B cell (primary cell): Measurements from ENCODE around the gene SORL1-AS1.

ENCODE experiments used
- ATAC-seq: fragments of 200-7000 bp; cut with Tn5 transposase; one replicate; pipeline ENCODE4 v1.10.0; 2021; ENCODE audit warnings: low read depth, mild to moderate bottlenecking, moderate number of reproducible peaks, moderate library complexity
- CTCF ChIA-PET: fragments of 350-600 bp; sonication (Branson Sonifier 250); formaldehyde crosslinking; loops from one replicate; lab custom pipeline; 2021; ENCODE audit warnings: antibody characterized with exemption, inconsistent platforms; lab: Charles Lee
- POLR2A ChIA-PET: fragments of 350-600 bp; sonication (Branson Sonifier 250); formaldehyde crosslinking; loops from one replicate; lab custom pipeline; 2021; ENCODE audit warnings: antibody characterized with exemption; lab: Charles Lee
- DNase-seq: peaks from one replicate; pipeline ENCODE4 v3.0.0; 2013
- H2AFZ ChIP-seq: 2 replicates; pipeline ENCODE4 v1.6.1; 2012; ENCODE audit warnings: mild to moderate bottlenecking, low read depth, low read length; ENCODE audit not compliant: insufficient read depth, poor library complexity, severe bottlenecking
- H3K27ac ChIP-seq, 2 donors: 1 replicate in 1 of 2; 2 replicates in 1 of 2; pipeline ENCODE4 v1.5.1; 2012 to 2013; ENCODE audit warnings: low read length in 2 of 2, mild to moderate bottlenecking in 2 of 2, moderate library complexity in 1 of 2
- H3K27me3 ChIP-seq, 4 experiments: fragments of 200-600 bp in 1 of 4; sonication (generic) in 1 of 4; replicated peaks in 1 of 4; 1 replicate in 2 of 4; 2 replicates in 2 of 4; pipeline versions ENCODE4 v1.6.1 to v1.7.0; 2013 to 2016; ENCODE audit warnings: low read length in 3 of 4, mild to moderate bottlenecking in 2 of 4, mixed read lengths in 1 of 4, moderate library complexity in 1 of 4; ENCODE audit not compliant: insufficient read depth in 4 of 4, control insufficient read depth in 3 of 4; ENCODE audit errors: control extremely low read depth in 1 of 4
- H3K36me3 ChIP-seq, 2 experiments: replicated peaks in 1 of 2; 1 replicate in 1 of 2; 2 replicates in 1 of 2; pipeline versions ENCODE4 v1.6.1 to v1.7.1; 2013; ENCODE audit warnings: low read length in 1 of 2; ENCODE audit not compliant: insufficient read depth in 2 of 2, control insufficient read depth in 1 of 2; ENCODE audit errors: control extremely low read depth in 1 of 2, extremely low read depth in 1 of 2
- H3K4me1 ChIP-seq, 2 donors: fragments of 200-600 bp in 1 of 2; sonication (generic) in 1 of 2; 1 replicate in 1 of 2; 2 replicates in 1 of 2; pipeline versions ENCODE4 v1.5.1 to v1.6.1; 2013 to 2017; ENCODE audit warnings: low read length in 2 of 2; ENCODE audit not compliant: control insufficient read depth in 2 of 2, insufficient read depth in 2 of 2
- H3K4me2 ChIP-seq: replicated peaks from 2 replicates; pipeline ENCODE3; 2012; ENCODE audit warnings: mild to moderate bottlenecking, low read depth, low read length; ENCODE audit not compliant: poor library complexity, severe bottlenecking
- H3K4me3 ChIP-seq, 5 experiments: fragments of 200-600 bp in 1 of 5; sonication (generic) in 1 of 5; 1 replicate in 3 of 5; 2 replicates in 2 of 5; pipeline versions ENCODE4 v1.5.1 to v1.7.0; 2011 to 2016; ENCODE audit warnings: low read length in 4 of 5, mild to moderate bottlenecking in 4 of 5, low read depth in 2 of 5, control low read depth in 1 of 5, moderate library complexity in 1 of 5; ENCODE audit not compliant: insufficient read depth in 1 of 5; ENCODE audit errors: control extremely low read depth in 1 of 5, extremely low read depth in 1 of 5
- H3K79me2 ChIP-seq: fragments of 200-600 bp; sonication (generic); one replicate; pipeline ENCODE4 v1.6.0; 2016; ENCODE audit warnings: low read length; ENCODE audit not compliant: control insufficient read depth, insufficient read depth
- H3K9ac ChIP-seq: fragments of 200-600 bp; sonication (generic); 2 replicates; pipeline ENCODE4 v1.6.1; 2017; ENCODE audit warnings: mild to moderate bottlenecking, low read length, moderate library complexity
- H3K9me3 ChIP-seq, 3 donors: one replicate each; pipeline versions ENCODE4 v1.6.1 to v1.7.1; 2013; ENCODE audit warnings: low read length in 2 of 3; ENCODE audit not compliant: control insufficient read depth in 2 of 3, insufficient read depth in 1 of 3; ENCODE audit errors: control extremely low read depth in 1 of 3
- H4K20me1 ChIP-seq: 2 replicates; pipeline ENCODE4 v1.6.0; 2012; ENCODE audit warnings: mild to moderate bottlenecking, low read length; ENCODE audit not compliant: insufficient read depth, control insufficient read depth, poor library complexity, severe bottlenecking
- H3K27ac Mint-ChIP-seq: one replicate; pipeline ENCODE4 v1.8.0; 2021; ENCODE audit warnings: mixed read lengths
- H3K27me3 Mint-ChIP-seq: one replicate; pipeline ENCODE4 v1.8.0; 2021; ENCODE audit warnings: mixed read lengths
- H3K4me1 Mint-ChIP-seq: one replicate; pipeline ENCODE4 v1.8.0; 2021; ENCODE audit warnings: mixed read lengths
- H3K4me3 Mint-ChIP-seq: one replicate; pipeline ENCODE4 v1.8.0; 2021; ENCODE audit warnings: mixed read lengths
- H3K9me3 Mint-ChIP-seq: one replicate; pipeline ENCODE4 v1.8.0; 2022; ENCODE audit warnings: mixed read lengths; ENCODE audit not compliant: insufficient read depth
- CTCF ChIP-seq: fragments of 200-600 bp; IDR thresholded peaks from one replicate; pipeline ENCODE4 v1.8.0; 2022; ENCODE audit warnings: antibody characterized with exemption, mild to moderate bottlenecking
- EZH2 ChIP-seq: IDR thresholded peaks from 2 replicates; pipeline ENCODE4 v1.6.1; 2012; ENCODE audit warnings: borderline replicate concordance, low read depth, mild to moderate bottlenecking, moderate library complexity, low read length; ENCODE audit not compliant: insufficient read depth, poor library complexity, severe bottlenecking
- WGBS: methylation state at CpG from one replicate; pipeline ENCODE4 v1.1.5; 2013; ENCODE audit warnings: missing lambda C conversion rate; ENCODE audit not compliant: insufficient coverage; 5-methylcytosine and 5-hydroxymethylcytosine counted together
- intact Hi-C: fragments of 100-400 bp; cut with micrococcal nuclease; formaldehyde crosslinking; loops from one replicate; pipeline ENCODE4 v1.10.0; 2022

Gene SORL1-AS1

GRCh38 chr11:121473064-121473777, 20.5 kb upstream of the SORL1-AS1 start:
- H3K9ac ChIP-seq, result no peak overlapping the region
- no peak overlapping the region for H3K4me2 ChIP-seq
- H3K9me3 ChIP-seq, result no peaks in the 10 kb centered on the region
- ChIA-PET POLR2A (no interaction called here), CTCF (no interaction called here)
- intact Hi-C loops, result no loop called here
- peaks cover 56% of the 10 kb centered on the region for H3K79me2 ChIP-seq
- Mint-ChIP-seq H3K9me3 (no peaks in the 10 kb centered on the region), H3K4me1 (peaks cover 41% of the 10 kb centered on the region), H3K4me3 (no peak overlapping the region), H3K27me3 (no peaks in the 10 kb centered on the region), H3K27ac (no peak overlapping the region)
- H3K36me3 ChIP-seq, result peaks cover 0 to 22% of the 10 kb centered on the region in 2 experiments
- peaks cover 9% of the 10 kb centered on the region for H4K20me1 ChIP-seq
- peaks cover 9 to 20% of the 10 kb centered on the region in 2 donors for H3K4me1 ChIP-seq
- H2AFZ ChIP-seq, result no peak overlapping the region
- no peak for TF ChIP-seq CTCF
- no peak for TF ChIP-seq EZH2
- DNase-seq (no peak), ATAC-seq (no peak)
- 85% methylated on average over 4 of the region's 8 CpGs for WGBS
- no peaks in the 10 kb centered on the region for H3K27me3 ChIP-seq
- H3K4me3 ChIP-seq, result no peak overlapping the region
- no peak overlapping the region for H3K27ac ChIP-seq

- Mint-ChIP-seq H3K27ac (no peak overlapping the region), H3K4me3 (no peak overlapping the region), H3K4me1 (peaks cover 47% of the 10 kb centered on the region), H3K9me3 (no peaks in the 10 kb centered on the region), H3K27me3 (no peaks in the 10 kb centered on the region)
- no peaks in the 10 kb centered on the region for H3K27me3 ChIP-seq
- no peak overlapping the region for H3K9ac ChIP-seq
- ChIA-PET CTCF (no interaction called here), POLR2A (no interaction called here)
- no peak overlapping the region for H2AFZ ChIP-seq
- H3K9me3 ChIP-seq, result no peaks in the 10 kb centered on the region
- no peak overlapping the region for H3K4me2 ChIP-seq
- intact Hi-C loops, result no loop called here
- ATAC-seq (no peak), DNase-seq (no peak)
- H3K27ac ChIP-seq, result no peak overlapping the region
- H3K79me2 ChIP-seq, result peaks cover 65% of the 10 kb centered on the region
- H3K4me3 ChIP-seq, result no peak overlapping the region
- H3K4me1 ChIP-seq, result peaks cover 19 to 29% of the 10 kb centered on the region in 2 donors
- peaks cover 0 to 20% of the 10 kb centered on the region in 2 experiments for H3K36me3 ChIP-seq
- TF ChIP-seq CTCF (no peak), EZH2 (no peak)
- whole genome bisulfite sequencing, result no CpG with 5 or more reads among the region's 2 CpGs
- peaks cover 9% of the 10 kb centered on the region for H4K20me1 ChIP-seq
These were observed 19.5 kb upstream of the SORL1-AS1 start for GRCh38 chr11:121472312-121472711.
